ENCODE data around the gene SAA4.

Gene SAA4

DNA sequence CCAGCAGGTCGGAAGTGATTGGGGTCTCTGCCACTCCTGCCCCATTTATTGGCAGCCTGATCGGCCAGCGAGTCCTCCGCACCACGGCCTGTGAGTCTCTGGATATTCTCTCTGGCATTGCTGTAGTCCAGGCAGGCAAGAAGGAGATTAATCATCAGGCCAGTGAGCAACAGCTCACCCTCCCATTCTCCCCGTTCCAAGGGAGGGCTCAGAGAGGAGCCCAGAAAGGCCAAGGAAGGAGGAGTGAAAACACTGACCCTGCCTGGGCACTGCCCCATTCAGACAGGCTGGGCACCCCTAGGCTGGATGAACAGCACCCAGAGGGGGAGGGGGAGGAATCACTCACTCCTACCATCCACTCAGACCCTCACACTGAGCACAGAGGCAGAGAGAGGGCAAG is 8.8 kb upstream of the SAA4 start:
- no peak overlapping the region for H3K27ac ChIP-seq
- DNase-seq (ENCODE audit: low spot score) = no peak
- CTCF ChIA-PET = interaction anchor here (0.6 to 0.7 kb wide), 2 partner anchors 9 to 84 kb away, joined by 3 read pairs; no protein-coding TSS in a partner anchor
- POLR2A ChIA-PET (ENCODE audit: low non-redundant PET) = interaction anchor here (0.5 kb wide), 1 partner anchor 20 kb away, joined by 6 read pairs; no protein-coding TSS in a partner anchor
- TF ChIP-seq, protein P1, sequence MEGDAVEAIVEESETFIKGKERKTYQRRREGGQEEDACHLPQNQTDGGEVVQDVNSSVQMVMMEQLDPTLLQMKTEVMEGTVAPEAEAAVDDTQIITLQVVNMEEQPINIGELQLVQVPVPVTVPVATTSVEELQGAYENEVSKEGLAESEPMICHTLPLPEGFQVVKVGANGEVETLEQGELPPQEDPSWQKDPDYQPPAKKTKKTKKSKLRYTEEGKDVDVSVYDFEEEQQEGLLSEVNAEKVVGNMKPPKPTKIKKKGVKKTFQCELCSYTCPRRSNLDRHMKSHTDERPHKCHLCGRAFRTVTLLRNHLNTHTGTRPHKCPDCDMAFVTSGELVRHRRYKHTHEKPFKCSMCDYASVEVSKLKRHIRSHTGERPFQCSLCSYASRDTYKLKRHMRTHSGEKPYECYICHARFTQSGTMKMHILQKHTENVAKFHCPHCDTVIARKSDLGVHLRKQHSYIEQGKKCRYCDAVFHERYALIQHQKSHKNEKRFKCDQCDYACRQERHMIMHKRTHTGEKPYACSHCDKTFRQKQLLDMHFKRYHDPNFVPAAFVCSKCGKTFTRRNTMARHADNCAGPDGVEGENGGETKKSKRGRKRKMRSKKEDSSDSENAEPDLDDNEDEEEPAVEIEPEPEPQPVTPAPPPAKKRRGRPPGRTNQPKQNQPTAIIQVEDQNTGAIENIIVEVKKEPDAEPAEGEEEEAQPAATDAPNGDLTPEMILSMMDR (conservative IDR thresholded peaks at IDR 0.05; ENCODE audit: low read depth) = no peak

DNA sequence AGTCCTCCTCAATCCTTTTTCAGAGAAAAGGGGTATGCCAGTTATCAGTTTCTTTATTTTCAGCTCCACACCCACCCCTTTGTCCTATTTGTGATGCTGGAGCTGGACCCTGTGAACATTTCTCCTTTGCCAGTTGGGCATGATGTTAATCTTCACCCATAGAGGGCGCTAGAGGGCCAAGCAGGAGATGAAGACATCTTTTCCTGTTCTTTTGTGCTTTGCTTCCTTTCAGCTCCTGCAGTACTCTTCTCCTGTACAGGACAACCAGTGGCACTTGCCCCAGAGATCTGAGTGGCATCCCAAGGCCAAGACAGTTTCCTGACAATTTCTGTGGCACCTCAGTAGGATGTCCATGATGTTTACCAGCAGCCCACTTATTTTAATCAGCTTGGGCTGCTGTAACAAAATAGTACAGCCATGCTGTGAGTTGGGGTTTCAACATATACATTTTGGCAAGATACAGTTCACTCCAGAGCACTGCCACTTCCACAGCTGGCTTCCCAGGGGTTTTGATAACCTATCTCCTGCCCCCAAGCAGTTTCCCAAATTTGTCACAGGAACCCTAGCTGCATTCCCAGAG is 7.3 kb upstream of the SAA4 start:
- POLR2A ChIA-PET (ENCODE audit: low non-redundant PET) = interaction anchor here (0.7 kb wide), 1 partner anchor 126 kb away, joined by 3 read pairs; no protein-coding TSS in a partner anchor
- CTCF ChIA-PET = interaction anchor here (0.6 to 1.2 kb wide), 6 partner anchors 9 to 402 kb away, joined by 3 to 6 read pairs (median 4); partner anchors contain the start of gene LDHA
- no peak overlapping the region for H3K27ac ChIP-seq
- peak; percentile 46 for DNase-seq (ENCODE audit: low spot score)
- TF ChIP-seq, protein P1 (conservative IDR thresholded peaks at IDR 0.05; ENCODE audit: low read depth) = peak; percentile 83

DNA sequence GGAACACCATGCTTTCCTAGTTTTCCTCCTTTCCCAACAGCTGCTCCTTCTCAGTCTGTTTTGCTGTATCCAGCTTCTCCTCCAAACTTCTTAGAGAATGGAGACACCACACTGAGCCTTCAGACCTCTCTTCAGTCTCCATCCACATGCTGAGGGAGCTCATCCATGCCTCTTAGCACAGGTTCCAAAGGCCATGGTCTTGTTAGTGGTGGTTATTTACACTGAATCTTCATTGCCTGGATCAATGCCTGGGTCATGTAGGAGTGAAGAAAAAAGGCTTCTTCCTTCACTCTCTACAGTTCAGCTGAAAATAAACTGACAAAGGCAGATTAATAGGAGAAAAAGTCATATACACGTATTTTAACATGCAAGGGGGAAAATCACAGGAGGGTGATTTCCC is 3.1 kb upstream of the SAA4 start:
- DNase-seq (ENCODE audit: low spot score) = no peak
- ChIA-PET CTCF (no interaction called here), POLR2A (ENCODE audit: low non-redundant PET) (no interaction called here)
- H3K27ac ChIP-seq = no peak overlapping the region
- TF ChIP-seq, protein P1 (conservative IDR thresholded peaks at IDR 0.05; ENCODE audit: low read depth) = no peak

DNA sequence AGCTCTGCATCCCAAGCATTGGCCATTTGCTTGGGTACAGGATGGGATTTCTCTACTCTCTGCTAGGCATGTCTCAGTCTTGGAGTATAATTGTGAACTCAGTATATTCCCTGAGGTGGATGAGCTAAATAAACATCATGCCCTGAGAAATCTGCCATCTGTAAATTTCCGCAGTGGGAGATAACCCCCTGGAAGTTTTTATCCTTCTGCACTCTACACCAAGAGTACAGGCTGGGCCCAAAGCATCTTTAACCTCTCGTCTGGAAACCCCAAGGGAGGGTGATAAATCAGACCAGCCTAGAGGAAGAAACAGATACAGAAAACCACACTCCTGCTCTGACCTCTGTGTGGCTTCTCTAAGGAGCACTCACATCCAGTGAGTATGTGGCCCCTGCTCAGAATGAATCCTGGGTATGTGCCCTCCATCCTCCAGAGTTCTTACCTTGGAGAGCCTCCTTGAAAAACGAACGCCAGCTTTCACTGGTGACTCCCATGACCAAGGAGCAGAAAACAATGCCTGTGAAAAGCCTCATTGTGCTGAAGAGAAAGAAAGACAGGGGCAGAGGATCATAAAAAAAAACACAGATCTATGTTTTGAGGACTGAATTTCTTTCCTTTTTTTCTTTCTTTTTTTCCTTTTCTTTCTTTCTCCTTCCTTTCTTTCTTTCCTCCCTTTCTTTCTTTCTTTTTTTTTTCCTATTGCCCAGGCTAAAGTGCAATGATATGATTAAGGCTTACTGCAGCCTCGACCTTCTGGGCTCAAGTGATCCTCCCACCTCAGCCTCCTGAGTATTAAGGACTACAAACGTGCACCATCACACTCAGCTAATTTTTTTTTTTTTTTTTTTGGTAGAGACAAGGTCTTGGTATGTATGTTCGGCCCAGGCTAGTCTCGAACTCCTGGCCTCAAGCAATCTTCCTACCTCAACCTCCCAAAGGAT is 938 bp downstream of the SAA4 start:
- TF ChIP-seq, protein P1 (conservative IDR thresholded peaks at IDR 0.05; ENCODE audit: low read depth) = no peak
- POLR2A ChIA-PET (ENCODE audit: low non-redundant PET) = no interaction called here
- H3K27ac ChIP-seq = no peak overlapping the region
- DNase-seq (ENCODE audit: low spot score) = no peak
- CTCF ChIA-PET = interaction anchor here (0.6 kb wide), 2 partner anchors 9 to 55 kb away, joined by 3 read pairs; no protein-coding TSS in a partner anchor

DNA sequence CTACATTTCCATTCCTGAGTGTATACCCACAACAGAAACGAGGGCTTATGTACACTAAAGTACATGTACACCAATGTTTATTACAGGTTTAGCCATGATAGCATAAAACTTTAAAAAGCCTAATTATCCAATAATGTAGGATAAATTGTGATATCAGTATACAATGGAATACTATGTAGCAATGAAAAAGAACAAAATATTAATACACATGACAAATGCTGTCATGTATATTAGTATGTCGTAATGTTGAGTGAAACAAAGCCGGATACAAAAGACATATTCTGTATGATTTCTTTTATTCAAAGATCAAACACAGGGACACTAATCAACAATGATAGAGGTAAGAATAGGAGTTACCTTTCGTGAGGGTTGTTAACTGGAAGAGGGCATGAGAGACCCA is 2.7 kb downstream of the SAA4 start:
- TF ChIP-seq, protein P1 (conservative IDR thresholded peaks at IDR 0.05; ENCODE audit: low read depth) = no peak
- no peak for DNase-seq (ENCODE audit: low spot score)
- CTCF ChIA-PET = interaction anchor here (0.7 kb wide), 1 partner anchor 95 kb away, joined by 3 read pairs; no protein-coding TSS in a partner anchor
- POLR2A ChIA-PET (ENCODE audit: low non-redundant PET) = no interaction called here
- H3K27ac ChIP-seq = no peak overlapping the region

DNA sequence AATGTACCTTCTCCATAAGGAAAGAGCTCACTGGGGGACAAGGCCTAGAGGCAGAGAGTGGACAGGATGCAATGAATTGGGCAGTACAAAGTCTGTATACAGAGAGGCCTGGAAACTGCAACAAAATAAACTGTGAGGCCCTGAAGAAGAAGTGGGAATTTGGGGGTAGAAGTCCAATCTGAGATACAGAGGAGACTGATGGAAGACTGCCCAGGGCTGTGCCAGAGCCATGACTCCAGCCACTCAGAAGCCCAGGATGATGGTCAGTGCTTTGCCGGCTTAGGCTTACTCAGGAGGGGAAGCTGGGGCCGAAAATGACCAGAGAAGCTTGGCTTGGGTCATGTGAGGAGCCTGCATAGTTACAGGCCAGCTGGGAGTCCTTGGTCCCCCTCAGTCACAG is 5.7 kb downstream of the SAA4 start:
- POLR2A ChIA-PET (ENCODE audit: low non-redundant PET) = no interaction called here

More for the DNA sequence above, 5.7 kb downstream of the SAA4 start:
- TF ChIP-seq, protein P1 (conservative IDR thresholded peaks at IDR 0.05; ENCODE audit: low read depth) = no peak
- DNase-seq (ENCODE audit: low spot score) = no peak
- no peak overlapping the region for H3K27ac ChIP-seq
- CTCF ChIA-PET = no interaction called here

All from RWPE1 (cell line).